A549 (cell line): Measurements from ENCODE around the gene BRD1. TPM values are rescaled to one million over a fixed set of nuclear protein-coding genes. Genes with fewer than 3 reads are reported as not detected.

ENCODE experiments used
- ATAC-seq, 2 experiments: fragments of 200-7000 bp in 1 of 2; fragments of >200 bp in 1 of 2; cut with Nextera tagmentation in 1 of 2; cut with Tn5 transposase in 1 of 2; 3 replicates each; pipeline versions ENCODE4 v1.8.0 to v1.9.1; 2018 to 2020; ENCODE audit warnings: mild to moderate bottlenecking in 1 of 2, moderate library complexity in 1 of 2
- CTCF ChIA-PET: fragments of 300-600 bp; sonication (Branson Sonifier 250); formaldehyde crosslinking; extraction: SDS; loops from one replicate; lab custom pipeline; 2021; ENCODE audit warnings: antibody characterized with exemption, inconsistent platforms; lab: Yijun Ruan, JAX
- POLR2A ChIA-PET: fragments of 350-600 bp; formaldehyde crosslinking; extraction: SDS; loops from one replicate; lab custom pipeline; 2021; ENCODE audit warnings: antibody characterized with exemption, inconsistent platforms; lab: Yijun Ruan, JAX
- DNase-seq, 2 experiments: peaks; one replicate each; pipeline versions ENCODE4 v3.0.0 to v3.0.0-alpha.2; 2011 to 2016; ENCODE audit warnings: low read depth in 1 of 2, low spot score in 1 of 2
- FAIRE-seq: peaks from 2 replicates; lab custom pipeline; 2011; peaks lifted over from hg19 to GRCh38; lab: Jason Lieb, UNC
- H3K27ac ChIP-seq, 2 experiments: fragments of >200 bp; sonication (Bioruptor Twin); formaldehyde crosslinking; 3 replicates each; pipeline ENCODE4 v1.5.1; 2016 to 2017
- H3K4me1 ChIP-seq: fragments of >200 bp; sonication (Bioruptor Twin); formaldehyde crosslinking; 3 replicates; pipeline ENCODE4 v1.6.1; 2016
- H3K4me2 ChIP-seq: fragments of >200 bp; sonication (Bioruptor Twin); formaldehyde crosslinking; 3 replicates; pipeline ENCODE4 v1.6.1; 2016
- H3K4me3 ChIP-seq: fragments of >200 bp; sonication (Bioruptor Twin); formaldehyde crosslinking; 3 replicates; pipeline ENCODE4 v1.5.1; 2016
- H3K9me3 ChIP-seq: fragments of >200 bp; sonication (Bioruptor Twin); formaldehyde crosslinking; 3 replicates; pipeline ENCODE4 v1.6.1; 2016
- BCL3 ChIP-seq: fragments of >200 bp; sonication (Bioruptor Twin); formaldehyde crosslinking; IDR thresholded peaks from 3 replicates; pipeline ENCODE4 v1.6.1; 2016
- CBX2 ChIP-seq: fragments of 200-600 bp; sonication (generic); IDR thresholded peaks from 2 replicates; pipeline ENCODE4 v1.6.1; 2016; ENCODE audit warnings: low read depth, mild to moderate bottlenecking, borderline replicate concordance
- CBX8 ChIP-seq: fragments of 200-600 bp; sonication (generic); IDR thresholded peaks from 2 replicates; pipeline ENCODE4 v1.6.1; 2016
- CEBPB ChIP-seq, 2 experiments: fragments of >200 bp in 1 of 2; sonication (Bioruptor Twin) in 1 of 2; formaldehyde crosslinking in 1 of 2; IDR thresholded peaks; 2 replicates each; pipeline ENCODE4 v1.6.1; 2012 to 2016
- EHF ChIP-seq: fragments of 250-450 bp; sonication (Bioruptor Pico); IDR thresholded peaks from 2 replicates; pipeline ENCODE4 v1.5.0; 2020; ENCODE audit warnings: mild to moderate bottlenecking
- EHMT2 ChIP-seq: fragments of 200-600 bp; sonication (generic); IDR thresholded peaks from 2 replicates; pipeline ENCODE4 v1.6.1; 2016; ENCODE audit warnings: antibody characterized with exemption, low read depth, mild to moderate bottlenecking, moderate library complexity
- EP300 ChIP-seq, 2 experiments: fragments of >200 bp; sonication (Bioruptor Twin); formaldehyde crosslinking; IDR thresholded peaks; 2 replicates in 1 of 2; 3 replicates in 1 of 2; pipeline ENCODE4 v1.6.1; 2016 to 2017
- ESRRA ChIP-seq: fragments of 150-350 bp; IDR thresholded peaks from 2 replicates; pipeline ENCODE4 v1.6.1; 2014; ENCODE audit warnings: mild to moderate bottlenecking, low read length, borderline replicate concordance
- FOSB ChIP-seq: fragments of 250-450 bp; sonication (Bioruptor Pico); IDR thresholded peaks from 2 replicates; pipeline ENCODE4 v1.5.0; 2020; ENCODE audit warnings: mild to moderate bottlenecking, moderate library complexity
- FOSL2 ChIP-seq, 2 experiments: fragments of 450-650 bp in 1 of 2; fragments of >200 bp in 1 of 2; sonication (Bioruptor Twin) in 1 of 2; formaldehyde crosslinking; IDR thresholded peaks; 2 replicates each; pipeline versions ENCODE4 v1.5.0 to v1.6.1; 2016 to 2020; ENCODE audit warnings: mild to moderate bottlenecking in 1 of 2, moderate library complexity in 1 of 2
- FOXS1 ChIP-seq: fragments of 250-450 bp; sonication (Bioruptor Pico); IDR thresholded peaks from 2 replicates; pipeline ENCODE4 v1.5.0; 2020; ENCODE audit warnings: mild to moderate bottlenecking, moderate library complexity
- HDAC2 ChIP-seq: fragments of 200-600 bp; sonication (generic); IDR thresholded peaks from 2 replicates; pipeline ENCODE4 v1.6.1; 2016
- HEYL ChIP-seq: fragments of 250-450 bp; sonication (Bioruptor Pico); IDR thresholded peaks from 2 replicates; pipeline ENCODE4 v1.8.0; 2021; ENCODE audit warnings: mild to moderate bottlenecking, moderate library complexity
- HOXA7 ChIP-seq: fragments of 250-450 bp; sonication (Bioruptor Pico); IDR thresholded peaks from 2 replicates; pipeline ENCODE4 v1.5.0; 2020; ENCODE audit warnings: mild to moderate bottlenecking, moderate library complexity
- JUN ChIP-seq, 2 experiments: fragments of >200 bp; sonication (Bioruptor Twin); formaldehyde crosslinking; IDR thresholded peaks; 2 replicates in 1 of 2; 3 replicates in 1 of 2; pipeline ENCODE4 v1.6.1; 2016 to 2017
- JUNB ChIP-seq: fragments of >200 bp; sonication (Bioruptor Twin); formaldehyde crosslinking; IDR thresholded peaks from 2 replicates; pipeline ENCODE4 v1.6.1; 2016
- KDM5A ChIP-seq: fragments of 200-600 bp; sonication (generic); IDR thresholded peaks from 2 replicates; pipeline ENCODE4 v1.6.1; 2016; ENCODE audit warnings: antibody characterized with exemption, mild to moderate bottlenecking
- MAZ ChIP-seq: fragments of 150-350 bp; IDR thresholded peaks from 2 replicates; pipeline ENCODE4 v1.6.1; 2014; ENCODE audit warnings: antibody characterized with exemption, low read depth, low read length, borderline replicate concordance
- MYC ChIP-seq: IDR thresholded peaks from 2 replicates; pipeline ENCODE4 v1.6.1; 2012; ENCODE audit warnings: mild to moderate bottlenecking, inconsistent platforms, low read length, improper control_type of control experiment, borderline replicate concordance
- NFE2L2 ChIP-seq: fragments of 150-350 bp; conservative IDR thresholded peaks from 2 replicates; pipeline ENCODE4 v1.6.1; 2014; ENCODE audit warnings: low read length
- NPAS2 ChIP-seq: fragments of 250-450 bp; sonication (Bioruptor Pico); IDR thresholded peaks from 2 replicates; pipeline ENCODE4 v1.8.0; 2022; ENCODE audit warnings: mild to moderate bottlenecking, moderate library complexity, borderline replicate concordance
- NR3C1 ChIP-seq: fragments of >200 bp; sonication (Bioruptor Twin); formaldehyde crosslinking; IDR thresholded peaks from 3 replicates; pipeline ENCODE4 v1.6.1; 2017
- PHF8 ChIP-seq: fragments of 200-600 bp; sonication (generic); IDR thresholded peaks from 2 replicates; pipeline ENCODE4 v1.6.1; 2016; ENCODE audit warnings: low read depth, mild to moderate bottlenecking, antibody characterized with exemption, moderate library complexity, borderline replicate concordance
- RARB ChIP-seq: fragments of 250-450 bp; sonication (Bioruptor Pico); IDR thresholded peaks from 2 replicates; pipeline ENCODE4 v1.8.0; 2021; ENCODE audit warnings: mild to moderate bottlenecking, moderate library complexity
- RFX5 ChIP-seq: fragments of 450-650 bp; IDR thresholded peaks from 2 replicates; pipeline ENCODE4 v1.7.1; 2014; ENCODE audit warnings: antibody characterized with exemption, mild to moderate bottlenecking, moderate library complexity
- RNF2 ChIP-seq: fragments of 200-600 bp; sonication (generic); IDR thresholded peaks from 2 replicates; pipeline ENCODE4 v1.6.1; 2016; ENCODE audit warnings: low read depth, mild to moderate bottlenecking, antibody characterized with exemption, moderate library complexity, borderline replicate concordance
- SREBF2 ChIP-seq: fragments of 450-650 bp; IDR thresholded peaks from 2 replicates; pipeline ENCODE4 v1.6.1; 2014; ENCODE audit warnings: mild to moderate bottlenecking, moderate library complexity
- USF2 ChIP-seq: fragments of 450-650 bp; IDR thresholded peaks from 2 replicates; pipeline ENCODE4 v1.6.1; 2014; ENCODE audit warnings: antibody characterized with exemption
- ZC3H11A ChIP-seq: fragments of 450-650 bp; IDR thresholded peaks from 2 replicates; pipeline ENCODE4 v1.6.1; 2014; ENCODE audit warnings: antibody characterized with exemption, mild to moderate bottlenecking
- WGBS: methylation state at CpG from one replicate; pipeline ENCODE4 v1.1.6; 2017; ENCODE audit errors: missing lambda C conversion rate; 5-methylcytosine and 5-hydroxymethylcytosine counted together
- polyA plus RNA-seq, 4 experiments: library from polyadenylated mRNA; depleted of rRNA in 3 of 4; stranded (reverse); fragments of >200 nt; fragmentation: RNase III in 1 of 4; extraction: RNeasy Plus Mini Kit Qiagen cat#74134 plus additional on column Dnase treatment in 1 of 4; gene quantifications; 2 replicates in 3 of 4; 3 replicates in 1 of 4; pipeline ENCODE4 v1.2.3, GENCODE V29; 2011 to 2017
- TF ChIP-seq, protein P1 (sequence below): fragments of 250-450 bp; sonication (Bioruptor Pico); IDR thresholded peaks from 2 replicates; pipeline ENCODE4 v1.5.0; 2020; ENCODE audit warnings: low read depth, mild to moderate bottlenecking, moderate library complexity

Gene BRD1
- polyA plus RNA-seq, 2 of the 4 experiments (the other 2 are of a cell fraction) = 3.7 to 11.5 TPM

- ChIA-PET POLR2A (no interaction called here), CTCF (interaction anchor here (0.6 kb wide), 1 partner anchor 18 kb away, joined by 4 read pairs; no protein-coding TSS in a partner anchor)
- Histone ChIP-seq H3K4me1 (peaks cover 18% of the 10 kb centered on the region), H3K4me2 (no peak overlapping the region), H3K9me3 (no peaks in the 10 kb centered on the region), H3K4me3 (no peak overlapping the region), H3K27ac (peak overlapping the region in 1 of 2 experiments; percentile 100; a peak in 3 of 6 replicates)
- FAIRE-seq = no peak
- TF ChIP-seq HDAC2 (no peak), JUN (IDR thresholded peaks at IDR 0.05) (no peak), HEYL (CRISPR knock-in tag) (no peak), ZC3H11A (no peak), FOSL2 (IDR thresholded peaks at IDR 0.05) (no peak), FOSL2 (CRISPR knock-in tag; IDR thresholded peaks at IDR 0.05) (no peak), CBX8 (no peak), FOSB (no peak), NR3C1 (no peak), EP300 (IDR thresholded peaks at IDR 0.05) (no peak), EHMT2 (no peak), NFE2L2 (no peak), SREBF2 (no peak), CBX2 (no peak), CEBPB (IDR thresholded peaks at IDR 0.05) (no peak), RFX5 (no peak), NPAS2 (CRISPR knock-in tag) (no peak), MAZ (no peak)
- DNase-seq = no peak
- 91% methylated on average over 7 of the region's 14 CpGs for WGBS
- no peak for ATAC-seq
Measured at GRCh38 chr22:49828599-49828965, 909 bp upstream of the BRD1 start.

- ChIA-PET CTCF (no interaction called here), POLR2A (no interaction called here)
- TF ChIP-seq EHMT2 = no peak
- TF ChIP-seq KDM5A = no peak
- TF ChIP-seq EHF (CRISPR knock-in tag) = no peak
- no peak for TF ChIP-seq MYC
- no peak for TF ChIP-seq USF2
- no peak for TF ChIP-seq RNF2
- TF ChIP-seq, protein P1, sequence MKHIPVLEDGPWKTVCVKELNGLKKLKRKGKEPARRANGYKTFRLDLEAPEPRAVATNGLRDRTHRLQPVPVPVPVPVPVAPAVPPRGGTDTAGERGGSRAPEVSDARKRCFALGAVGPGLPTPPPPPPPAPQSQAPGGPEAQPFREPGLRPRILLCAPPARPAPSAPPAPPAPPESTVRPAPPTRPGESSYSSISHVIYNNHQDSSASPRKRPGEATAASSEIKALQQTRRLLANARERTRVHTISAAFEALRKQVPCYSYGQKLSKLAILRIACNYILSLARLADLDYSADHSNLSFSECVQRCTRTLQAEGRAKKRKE = no peak
- no peak for TF ChIP-seq NR3C1
- no peak for TF ChIP-seq PHF8
- TF ChIP-seq JUNB = no peak
- TF ChIP-seq CEBPB (IDR thresholded peaks at IDR 0.05) = no peak
- TF ChIP-seq FOXS1 = no peak
- no peak for TF ChIP-seq ESRRA
- TF ChIP-seq RARB (CRISPR knock-in tag) = no peak
- no peak for TF ChIP-seq MAZ
- TF ChIP-seq BCL3 = no peak
- TF ChIP-seq HOXA7 (CRISPR knock-in tag) = no peak
- H3K4me3 ChIP-seq = peak overlapping the region; percentile 82
- WGBS = no CpG with 5 or more reads among the region's 110 CpGs
- DNase-seq = no peak
- H3K9me3 ChIP-seq = no peaks in the 10 kb centered on the region
- H3K4me2 ChIP-seq = peak overlapping the region; percentile 98
- H3K4me1 ChIP-seq = peaks cover 18% of the 10 kb centered on the region
- no peak for FAIRE-seq
- peak in 1 of 2 experiments; percentile 54; a peak in 3 of 6 replicates for ATAC-seq
- H3K27ac ChIP-seq = peak overlapping the region; percentile 91 to 100
Measured at GRCh38 chr22:49827271-49827852, 311 bp downstream of the BRD1 start.
